Parathyroid adenoma (tissue), 2 donors: ENCODE data around the gene MIA3.

Experiments
- H2AFZ ChIP-seq: fragments of 300-600 bp; sonication (generic); one replicate; pipeline ENCODE4 v1.7.0; 2017; ENCODE audit warnings: antibody characterized with exemption, mild to moderate bottlenecking
- H3K27ac ChIP-seq: fragments of 300-600 bp; sonication (generic); one replicate; pipeline ENCODE4 v1.7.0; 2017
- H3K27me3 ChIP-seq: fragments of 300-600 bp; sonication (generic); one replicate; pipeline ENCODE4 v1.7.0; 2017; ENCODE audit warnings: low read length; ENCODE audit not compliant: control insufficient read depth, insufficient read depth
- H3K36me3 ChIP-seq: fragments of 300-600 bp; sonication (generic); one replicate; pipeline ENCODE4 v1.7.0; 2017; ENCODE audit warnings: low read length; ENCODE audit not compliant: control insufficient read depth, insufficient read depth
- H3K4me1 ChIP-seq: fragments of 300-600 bp; sonication (generic); one replicate; pipeline ENCODE4 v1.7.0; 2017; ENCODE audit warnings: control low read depth
- H3K4me2 ChIP-seq: fragments of 300-600 bp; sonication (generic); one replicate; pipeline ENCODE4 v1.7.0; 2017; ENCODE audit warnings: low read length
- H3K4me3 ChIP-seq: fragments of 300-600 bp; sonication (generic); one replicate; pipeline ENCODE4 v1.7.0; 2017; ENCODE audit warnings: low read depth, low read length
- H3K79me2 ChIP-seq: fragments of 300-600 bp; sonication (generic); one replicate; pipeline ENCODE4 v1.7.0; 2017; ENCODE audit warnings: control low read depth
- H3K9ac ChIP-seq: fragments of 300-600 bp; sonication (generic); one replicate; pipeline ENCODE4 v1.7.0; 2017; ENCODE audit warnings: mild to moderate bottlenecking
- H3K9me3 ChIP-seq: fragments of 300-600 bp; sonication (generic); one replicate; pipeline ENCODE4 v1.7.0; 2017; ENCODE audit warnings: low read length; ENCODE audit not compliant: control insufficient read depth
- CTCF ChIP-seq: fragments of 300-600 bp; sonication (generic); IDR thresholded peaks from one replicate; pipeline ENCODE4 v1.7.0; 2017; ENCODE audit warnings: antibody characterized with exemption, mild to moderate bottlenecking
- donor health status: primary hyperparathyroidism.

MIA3 gene

GRCh38 chr1:222618001-222618879, at the start of gene MIA3:
MIA3 (plus strand) TSS chr1:222618097; CDS start chr1:222618111, 14 bp downstream.
- Histone ChIP-seq H3K27ac (peak within 1 kb of the TSS; percentile 67), H3K27me3 (no peaks in the 10 kb centered on the region), H3K36me3 (no peaks in the 10 kb centered on the region), H2AFZ (peak within 1 kb of the TSS; percentile 96), H3K9me3 (no peaks in the 10 kb centered on the region), H3K9ac (no peak within 1 kb of the TSS), H3K4me2 (peak within 1 kb of the TSS; percentile 78), H3K4me3 (peak within 1 kb of the TSS; percentile 67), H3K4me1 (peaks cover 4% of the 10 kb centered on the region), H3K79me2 (no peaks in the 10 kb centered on the region)
- no peak for TF ChIP-seq CTCF

- no peaks in the 10 kb centered on the region for H3K27me3 ChIP-seq
- no peak overlapping the region for H2AFZ ChIP-seq
- no peaks in the 10 kb centered on the region for H3K9me3 ChIP-seq
- H3K36me3 ChIP-seq = no peaks in the 10 kb centered on the region
- H3K9ac ChIP-seq = no peak overlapping the region
- H3K27ac ChIP-seq = no peak overlapping the region
- no peaks in the 10 kb centered on the region for H3K4me1 ChIP-seq
- no peak overlapping the region for H3K4me2 ChIP-seq
- H3K79me2 ChIP-seq = no peaks in the 10 kb centered on the region
- no peak overlapping the region for H3K4me3 ChIP-seq
- no peak for TF ChIP-seq CTCF
These were observed 47.1 kb upstream of the MIA3 start for GRCh38 chr1:222570837-222571236.

- Histone ChIP-seq H3K27me3 (no peaks in the 10 kb centered on the region), H3K4me3 (no peak overlapping the region), H3K9ac (no peak overlapping the region), H3K4me2 (no peak overlapping the region), H3K9me3 (no peaks in the 10 kb centered on the region), H3K4me1 (no peaks in the 10 kb centered on the region), H3K79me2 (no peaks in the 10 kb centered on the region), H3K27ac (no peak overlapping the region), H2AFZ (no peak overlapping the region), H3K36me3 (no peaks in the 10 kb centered on the region)
- no peak for TF ChIP-seq CTCF
These were observed 38.6 kb upstream of the MIA3 start for GRCh38 chr1:222579316-222579715.

- Histone ChIP-seq H3K27me3 (no peaks in the 10 kb centered on the region), H3K27ac (no peak overlapping the region), H3K79me2 (no peaks in the 10 kb centered on the region), H3K4me1 (no peaks in the 10 kb centered on the region), H3K36me3 (no peaks in the 10 kb centered on the region), H3K4me3 (no peak overlapping the region), H3K9me3 (no peaks in the 10 kb centered on the region), H2AFZ (no peak overlapping the region), H3K4me2 (no peak overlapping the region), H3K9ac (no peak overlapping the region)
- no peak for TF ChIP-seq CTCF
These were observed 35.7 kb upstream of the MIA3 start for GRCh38 chr1:222582099-222582774.
